Mucosa of descending colon (tissue), 3 donors: ENCODE measurements around the gene CRYBG2. TPM values are rescaled to one million over a fixed set of nuclear protein-coding genes. Genes with fewer than 3 reads are reported as not detected.

Experiments
- ATAC-seq: fragments of 200-7000 bp; cut with Tn5 transposase; one replicate; pipeline ENCODE4 v1.9.1; 2020; ENCODE audit warnings: mild to moderate bottlenecking, moderate library complexity
- DNase-seq, 3 donors: peaks; one replicate each; pipeline ENCODE4 v3.0.0-alpha.2; 2020
- H3K36me3 ChIP-seq: fragments of 200-600 bp; one replicate; pipeline ENCODE4 v1.8.0; 2021; ENCODE audit warnings: low read depth, mild to moderate bottlenecking
- H3K4me1 ChIP-seq: fragments of 200-600 bp; one replicate; pipeline ENCODE4 v1.8.0; 2021; ENCODE audit warnings: low read depth, mild to moderate bottlenecking
- H3K4me3 ChIP-seq: fragments of 200-600 bp; one replicate; pipeline ENCODE4 v1.8.0; 2021; ENCODE audit warnings: mild to moderate bottlenecking
- H3K9me3 ChIP-seq: fragments of 200-600 bp; one replicate; pipeline ENCODE4 v1.8.0; 2021; ENCODE audit warnings: mild to moderate bottlenecking
- intact Hi-C, 2 donors: fragments of 100-400 bp; cut with DNase I in 1 of 2; cut with micrococcal nuclease in 1 of 2; formaldehyde crosslinking; loops; one replicate each; pipeline versions ENCODE4 v1.11.0 to v1.11.1; 2022; cut with DNase I, micrococcal nuclease
- long read RNA-seq, 2 donors: library from polyadenylated mRNA; unstranded; transcript quantifications; one replicate each; pipeline ENCODE4 v2.0.0, GENCODE V29; 2019 to 2021
- total RNA-seq, 3 donors: library from RNA; stranded (reverse); fragmentation: NEBNext Ultra II Directional in 2 of 3; extraction: Animal tissue kit (Norgen Biotek cat#: 25700) in 2 of 3; gene quantifications; one replicate each; pipeline versions ENCODE4 v1.2.1 to v1.2.4, GENCODE V29; 2021 to 2023
- TF ChIP-seq, protein P1 (sequence below): fragments of 200-600 bp; IDR thresholded peaks from one replicate; pipeline ENCODE4 v1.8.0; 2022; ENCODE audit warnings: antibody characterized with exemption, mild to moderate bottlenecking
- donor health status: DM: no; HTN: no; CAD: no; lungs with moderate emphysema.
- donor health status: DM: no; HTN: no; CAD: no.
- donor health status: DM: no; HTN: yes; CAD: no.

CRYBG2 gene, protein sequence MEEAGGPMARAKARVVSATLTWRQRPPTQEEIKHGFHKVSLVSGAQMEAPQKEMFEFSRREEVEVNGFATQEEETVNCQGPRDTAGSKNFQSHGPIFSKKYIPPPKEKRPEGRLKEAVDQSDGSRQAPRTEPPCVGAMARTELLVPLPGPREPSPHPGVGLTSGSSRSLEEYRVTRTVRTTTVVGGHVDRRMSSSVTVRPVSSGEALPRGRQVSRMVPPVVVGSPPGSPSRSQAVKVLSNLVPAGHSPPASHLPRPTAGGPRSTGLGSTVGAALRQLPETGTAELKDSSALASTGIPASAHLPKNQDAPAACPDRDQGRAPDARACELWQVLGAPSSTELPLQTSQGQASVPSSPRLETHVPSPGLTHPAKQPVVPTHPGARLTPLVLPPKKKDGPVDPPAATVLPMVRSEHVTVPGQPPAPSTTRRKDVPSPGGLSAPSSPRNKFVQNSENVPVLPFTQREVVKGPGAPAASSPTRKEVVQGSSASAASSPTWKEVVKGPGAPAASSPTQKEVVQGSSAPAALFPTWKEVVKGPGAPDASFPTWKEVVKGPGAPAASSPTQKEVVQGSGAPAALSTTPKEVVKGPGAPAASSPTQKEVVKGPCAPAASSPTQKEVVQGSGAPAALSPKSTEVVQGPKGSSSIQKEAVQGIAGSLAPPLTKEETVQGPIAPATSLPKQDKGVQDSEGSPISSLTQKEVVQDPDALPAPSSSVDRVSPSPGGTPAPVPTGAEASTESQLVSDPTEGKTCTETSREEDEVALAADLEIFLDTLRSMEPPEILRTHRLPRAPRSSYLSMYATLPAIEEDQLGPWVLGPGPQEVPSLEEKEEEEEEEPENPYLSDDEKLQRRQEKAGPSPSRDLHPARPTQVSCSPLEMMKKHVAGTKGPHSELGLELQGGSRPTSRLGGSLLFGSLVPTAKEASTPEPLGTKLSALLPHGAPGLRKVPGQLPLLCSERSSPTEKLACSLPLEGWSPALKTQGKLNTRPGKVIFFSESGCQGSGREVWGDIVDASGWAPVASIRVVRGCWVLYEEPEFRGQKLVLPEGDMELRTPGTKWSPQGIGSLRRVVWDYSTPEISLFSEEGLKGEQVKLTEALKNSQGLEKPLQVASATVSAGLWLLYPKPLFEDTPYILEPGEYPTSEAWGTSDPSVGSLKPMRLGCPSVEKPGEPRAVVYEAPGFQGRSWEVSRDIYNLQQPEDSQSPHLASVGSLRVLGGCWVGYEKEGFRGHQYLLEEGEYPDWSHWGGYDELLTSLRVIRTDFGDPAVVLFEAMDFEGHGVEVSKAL (N-terminal part only)
- 10 to 100 TPM; 19.4 to 27.7 (median 19.6) TPM for total RNA-seq
- long read RNA-seq, donor 1, partial matches to known transcripts = 15 of 25 reads
- long read RNA-seq, donor 1, other reads (novel, unspliced or antisense) = 10 of 25 reads
- long read RNA-seq, donor 2, partial matches to known transcripts = 4 of 7 reads
- long read RNA-seq, donor 2, other reads (novel, unspliced or antisense) = 3 of 7 reads

DNA sequence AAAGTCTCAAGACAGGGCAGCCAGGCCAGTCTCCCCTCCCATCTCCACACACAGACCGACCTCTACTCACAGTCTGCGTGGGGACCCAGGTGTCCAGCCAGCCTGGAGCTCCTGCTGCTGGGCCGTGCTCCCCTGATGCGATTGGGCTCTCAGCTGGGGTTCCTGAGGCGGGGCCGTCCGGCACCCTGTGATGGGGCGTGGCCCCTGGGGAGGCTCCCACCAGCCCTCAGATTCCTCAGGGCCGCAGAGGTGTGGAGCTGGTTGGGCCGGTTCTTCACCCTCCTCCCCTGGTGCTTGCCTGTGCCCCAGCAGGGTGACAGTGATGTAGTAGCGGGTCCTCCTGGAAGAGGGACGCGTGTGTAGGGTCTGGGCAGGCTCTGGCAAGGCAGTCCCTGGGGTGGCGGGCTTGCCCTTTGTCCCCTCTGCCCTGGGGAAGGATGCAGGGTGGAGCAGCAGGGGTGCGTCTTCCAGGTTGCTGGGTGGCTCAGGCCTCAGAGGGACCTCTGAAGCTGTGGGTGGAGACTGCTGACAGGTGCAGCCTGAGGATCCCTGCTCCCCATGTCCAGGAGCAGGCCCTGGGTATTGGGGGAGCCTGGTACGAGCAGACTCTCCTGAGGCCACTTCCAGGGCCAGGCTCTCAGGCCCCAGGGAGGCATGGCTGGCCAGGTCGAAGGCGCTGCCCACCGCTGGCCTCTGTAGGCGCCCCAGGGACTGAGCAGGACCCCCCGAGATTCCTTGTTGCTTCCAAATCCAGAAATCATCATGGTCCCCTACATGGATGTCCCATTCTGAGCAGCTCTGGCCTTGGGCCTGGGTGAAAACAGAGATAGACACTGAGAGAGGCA, at the start of gene CRYBG2:
TSS of gene CRYBG2 (minus strand) at position 155 of the 845 bp plus-strand sequence. CDS start 7,473 bp downstream, outside the sequence.
- ATAC-seq (peak; percentile 64), DNase-seq (peak; percentile 82 to 88 (median 85))
- H3K4me1 ChIP-seq = peaks cover 32% of the 10 kb centered on the region
- intact Hi-C loops = no loop called here
- no peak within 1 kb of the TSS for H3K4me3 ChIP-seq
- H3K9me3 ChIP-seq = no peaks in the 10 kb centered on the region
- TF ChIP-seq, protein P1, sequence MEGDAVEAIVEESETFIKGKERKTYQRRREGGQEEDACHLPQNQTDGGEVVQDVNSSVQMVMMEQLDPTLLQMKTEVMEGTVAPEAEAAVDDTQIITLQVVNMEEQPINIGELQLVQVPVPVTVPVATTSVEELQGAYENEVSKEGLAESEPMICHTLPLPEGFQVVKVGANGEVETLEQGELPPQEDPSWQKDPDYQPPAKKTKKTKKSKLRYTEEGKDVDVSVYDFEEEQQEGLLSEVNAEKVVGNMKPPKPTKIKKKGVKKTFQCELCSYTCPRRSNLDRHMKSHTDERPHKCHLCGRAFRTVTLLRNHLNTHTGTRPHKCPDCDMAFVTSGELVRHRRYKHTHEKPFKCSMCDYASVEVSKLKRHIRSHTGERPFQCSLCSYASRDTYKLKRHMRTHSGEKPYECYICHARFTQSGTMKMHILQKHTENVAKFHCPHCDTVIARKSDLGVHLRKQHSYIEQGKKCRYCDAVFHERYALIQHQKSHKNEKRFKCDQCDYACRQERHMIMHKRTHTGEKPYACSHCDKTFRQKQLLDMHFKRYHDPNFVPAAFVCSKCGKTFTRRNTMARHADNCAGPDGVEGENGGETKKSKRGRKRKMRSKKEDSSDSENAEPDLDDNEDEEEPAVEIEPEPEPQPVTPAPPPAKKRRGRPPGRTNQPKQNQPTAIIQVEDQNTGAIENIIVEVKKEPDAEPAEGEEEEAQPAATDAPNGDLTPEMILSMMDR = no peak
- no peaks in the 10 kb centered on the region for H3K36me3 ChIP-seq

- TF ChIP-seq, protein P1 = no peak
Observed at GRCh38 chr1:26403656-26404055, 49.7 kb upstream of the CRYBG2 start.

GRCh38 chr1:26401891-26402290, 48.0 kb upstream of the CRYBG2 start:
- ATAC-seq (no peak), DNase-seq (no peak)
- intact Hi-C loops = no loop called here
- H3K36me3 ChIP-seq = no peaks in the 10 kb centered on the region
- H3K4me3 ChIP-seq = no peak overlapping the region
- TF ChIP-seq, protein P1 = no peak
- H3K4me1 ChIP-seq = no peaks in the 10 kb centered on the region
- no peaks in the 10 kb centered on the region for H3K9me3 ChIP-seq

More at GRCh38 chr1:26403656-26404055, 49.7 kb upstream of the CRYBG2 start:
- intact Hi-C loops = no loop called here
- Histone ChIP-seq H3K4me1 (no peaks in the 10 kb centered on the region), H3K9me3 (no peaks in the 10 kb centered on the region), H3K4me3 (no peak overlapping the region), H3K36me3 (no peaks in the 10 kb centered on the region)
- ATAC-seq = no peak
- no peak for DNase-seq

GRCh38 chr1:26399034-26399433, 45.1 kb upstream of the CRYBG2 start:
- DNase-seq (no peak), ATAC-seq (no peak)
- Histone ChIP-seq H3K9me3 (no peaks in the 10 kb centered on the region), H3K36me3 (no peaks in the 10 kb centered on the region), H3K4me3 (no peak overlapping the region), H3K4me1 (no peaks in the 10 kb centered on the region)
- intact Hi-C loops = no loop called here
- TF ChIP-seq, protein P1 = no peak
